Gastrocnemius medialis (tissue), 4 donors: ENCODE data around the gene EIF3D. TPM values are rescaled to one million over a fixed set of nuclear protein-coding genes. Genes with fewer than 3 reads are reported as not detected.
A peak's percentile ranks its signal among the peaks of the same experiment; 100 is the strongest.
"Not testable (repeated sequence)": the region's sequence is repeated elsewhere in the genome, so short reads cannot be mapped to it uniquely, and the experiment has no call there.

Experiments used
- ATAC-seq, 2 donors: fragments of 150-250 bp; one replicate each; pipeline ENCODE4 v1.9.1; 2016
- DNase-seq, 2 donors: peaks; one replicate each; pipeline ENCODE4 v3.0.0-alpha.2; 2019
- H3K27ac ChIP-seq, 4 donors: fragments of 200-600 bp; sonication (generic); 1 replicate in 1 of 4; 2 replicates in 3 of 4; pipeline ENCODE4 v1.5.1; 2016 to 2018; ENCODE audit warnings: mild to moderate bottlenecking in 2 of 4, moderate library complexity in 1 of 4
- H3K27me3 ChIP-seq, 3 donors: fragments of 200-600 bp; sonication (generic) in 2 of 3; 1 replicate in 1 of 3; 2 replicates in 2 of 3; pipeline versions ENCODE4 v1.5.1 to v1.6.0; 2016 to 2019; ENCODE audit warnings: mild to moderate bottlenecking in 1 of 3, moderate library complexity in 1 of 3
- H3K36me3 ChIP-seq, 2 donors: fragments of 200-600 bp; sonication (generic) in 1 of 2; one replicate each; pipeline ENCODE4 v1.5.1; 2017 to 2018
- H3K4me1 ChIP-seq, 2 donors: fragments of 200-600 bp; sonication (generic) in 1 of 2; one replicate each; pipeline ENCODE4 v1.5.1; 2016 to 2017; ENCODE audit warnings: mild to moderate bottlenecking in 2 of 2
- H3K4me3 ChIP-seq, 4 donors: fragments of 200-600 bp; sonication (generic) in 3 of 4; 1 replicate in 1 of 4; 2 replicates in 3 of 4; pipeline ENCODE4 v1.5.1; 2016 to 2019; ENCODE audit warnings: mild to moderate bottlenecking in 2 of 4
- H3K9me3 ChIP-seq, 3 donors: fragments of 200-600 bp; sonication (generic) in 2 of 3; 1 replicate in 1 of 3; 2 replicates in 2 of 3; pipeline ENCODE4 v1.5.1; 2016 to 2019
- CTCF ChIP-seq, 5 experiments: fragments of 450-650 bp in 3 of 5; fragments of 200-600 bp in 2 of 5; sonication (generic) in 2 of 5; IDR thresholded peaks in 4 of 5; conservative IDR thresholded peaks in 1 of 5; 1 replicate in 4 of 5; 2 replicates in 1 of 5; pipeline ENCODE4 v1.5.1; 2016 to 2019; ENCODE audit warnings: antibody characterized with exemption in 5 of 5, mild to moderate bottlenecking in 3 of 5, moderate library complexity in 3 of 5
- POLR2A ChIP-seq, 2 donors: fragments of 450-650 bp; IDR thresholded peaks; one replicate each; pipeline ENCODE4 v1.6.1; 2017; ENCODE audit warnings: antibody characterized with exemption in 2 of 2, mild to moderate bottlenecking in 2 of 2, moderate library complexity in 2 of 2
- in situ Hi-C, 4 donors: fragments of 200-750 bp; cut with MboI; loops; one replicate each; pipeline versions ENCODE4 v1.15.0 to v1.8.0; 2017; ENCODE audit warnings: low sequenced_read_pairs in 4 of 4
- intact Hi-C: fragments of 100-400 bp; cut with DNase I; formaldehyde crosslinking; loops from one replicate; pipeline ENCODE4 v1.15.1; 2023; ENCODE audit warnings: low total_unique reads
- total RNA-seq, 4 donors: library from RNA; depleted of rRNA; stranded (reverse); fragments of >200 nt; gene quantifications; one replicate each; pipeline versions ENCODE4 v1.1.0 to v1.2.3, GENCODE V29; 2016

EIF3D gene
- total RNA-seq, 4 donors from 2014 or later: 208 to 319 (median 290) TPM

DNA sequence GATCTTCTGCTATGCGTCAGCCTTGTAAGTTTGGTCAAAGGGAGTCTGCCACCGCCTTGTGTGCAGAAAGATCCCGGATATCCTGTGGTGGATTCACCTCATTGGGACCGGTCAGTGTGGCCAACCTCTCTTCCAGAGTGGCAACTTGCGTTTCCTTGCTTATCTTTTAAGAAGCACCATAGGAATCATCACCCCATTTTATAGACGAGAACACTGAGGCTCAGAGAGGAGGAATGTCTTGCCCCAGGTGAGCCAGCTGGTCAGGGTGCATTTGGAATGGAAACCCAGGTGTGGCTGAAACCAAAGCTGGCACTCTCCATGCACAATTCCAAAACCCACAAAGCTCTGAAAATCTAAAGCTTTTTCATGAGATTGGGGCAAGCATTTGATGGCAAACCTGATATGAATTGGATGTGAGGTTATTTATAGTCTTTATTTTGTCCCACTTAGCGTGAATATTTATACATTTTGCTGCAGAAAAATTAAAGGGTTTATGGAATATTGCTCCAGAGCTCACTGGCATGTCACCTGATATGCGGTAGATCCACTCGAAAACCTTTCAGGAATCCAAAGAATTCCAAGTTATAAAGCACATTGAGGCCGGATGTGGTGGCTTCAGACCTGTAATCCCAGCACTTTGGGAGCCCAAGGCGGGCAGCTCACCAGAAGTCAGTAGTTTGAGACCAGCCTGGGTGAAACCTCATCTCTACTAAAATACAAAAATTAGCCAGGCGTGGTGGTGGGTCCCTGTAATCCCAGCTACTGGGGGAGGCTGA, 12.1 kb upstream of the EIF3D start:
- Histone ChIP-seq H3K9me3 (no peaks in the 10 kb centered on the region), H3K27ac (no peak overlapping the region), H3K4me1 (peaks cover 0 to 10% of the 10 kb centered on the region in 2 donors), H3K4me3 (no peak overlapping the region), H3K27me3 (no peaks in the 10 kb centered on the region), H3K36me3 (no peaks in the 10 kb centered on the region)
- ATAC-seq (no peak), DNase-seq (no peak)
- in situ Hi-C loops (no loop called here), intact Hi-C loops (no loop called here)
- no peak for TF ChIP-seq CTCF (IDR thresholded peaks at IDR 0.05 in 4 of 5, conservative IDR thresholded peaks at IDR 0.05 in 1 of 5)
- no peak for TF ChIP-seq POLR2A (IDR thresholded peaks at IDR 0.05)

GRCh38 chr22:36538529-36538928, 9.6 kb upstream of the EIF3D start:
- in situ Hi-C loops (no loop called here), intact Hi-C loops (no loop called here)
- TF ChIP-seq POLR2A (IDR thresholded peaks at IDR 0.05) (no peak), CTCF (IDR thresholded peaks at IDR 0.05 in 4 of 5, conservative IDR thresholded peaks at IDR 0.05 in 1 of 5) (no peak)
- no peak overlapping the region for H3K4me3 ChIP-seq
- H3K4me1 ChIP-seq: peaks cover 0 to 10% of the 10 kb centered on the region in 2 donors
- no peaks in the 10 kb centered on the region for H3K9me3 ChIP-seq
- H3K27me3 ChIP-seq: no peaks in the 10 kb centered on the region
- H3K27ac ChIP-seq: no peak overlapping the region
- ATAC-seq (no peak), DNase-seq (no peak)
- no peaks in the 10 kb centered on the region for H3K36me3 ChIP-seq

DNA sequence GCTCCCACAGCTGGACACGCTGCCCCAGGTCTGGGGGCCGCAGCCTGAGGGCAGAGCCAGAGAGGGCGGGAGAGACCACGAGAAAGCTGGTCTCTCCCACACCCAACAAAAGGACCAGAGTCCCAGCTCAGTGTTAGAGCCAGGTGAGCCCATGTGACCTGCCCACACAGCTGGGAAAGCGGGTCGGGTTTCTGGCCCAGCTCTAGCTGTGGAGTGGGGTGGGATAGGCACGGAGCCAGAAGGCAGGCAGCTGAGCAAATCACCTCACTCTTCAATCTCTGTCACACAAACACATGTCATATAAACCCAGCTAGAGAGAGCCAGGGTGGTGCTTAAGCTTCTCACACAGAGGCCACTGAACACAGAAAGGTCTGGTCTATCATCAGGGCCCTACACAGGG, 7.8 kb upstream of the EIF3D start:
- TF ChIP-seq CTCF (IDR thresholded peaks at IDR 0.05 in 4 of 5, conservative IDR thresholded peaks at IDR 0.05 in 1 of 5) (no peak), POLR2A (IDR thresholded peaks at IDR 0.05) (peak in 1 of 2 donors; percentile 19)
- intact Hi-C loops (no loop called here), in situ Hi-C loops (no loop called here)
- no peaks in the 10 kb centered on the region for H3K27me3 ChIP-seq
- H3K9me3 ChIP-seq: no peaks in the 10 kb centered on the region
- no peaks in the 10 kb centered on the region for H3K36me3 ChIP-seq
- peak; percentile 63 to 82 for ATAC-seq
- peak overlapping the region; percentile 60 to 74 (median 68) for H3K27ac ChIP-seq
- H3K4me1 ChIP-seq: peaks cover 0 to 10% of the 10 kb centered on the region in 2 donors
- DNase-seq: peak in 1 of 2 donors; percentile 53
- peak overlapping the region; percentile 13 to 27 (median 22) for H3K4me3 ChIP-seq

GRCh38 chr22:36533320-36533719, 4.4 kb upstream of the EIF3D start:
- H3K9me3 ChIP-seq, H3K27ac ChIP-seq, intact Hi-C loops, H3K27me3 ChIP-seq, in situ Hi-C loops, ATAC-seq, H3K4me3 ChIP-seq, H3K36me3 ChIP-seq, DNase-seq: not testable (repeated sequence)
- H3K4me1 ChIP-seq: peaks cover under 1 to 14% of the 10 kb centered on the region in 2 donors

DNA sequence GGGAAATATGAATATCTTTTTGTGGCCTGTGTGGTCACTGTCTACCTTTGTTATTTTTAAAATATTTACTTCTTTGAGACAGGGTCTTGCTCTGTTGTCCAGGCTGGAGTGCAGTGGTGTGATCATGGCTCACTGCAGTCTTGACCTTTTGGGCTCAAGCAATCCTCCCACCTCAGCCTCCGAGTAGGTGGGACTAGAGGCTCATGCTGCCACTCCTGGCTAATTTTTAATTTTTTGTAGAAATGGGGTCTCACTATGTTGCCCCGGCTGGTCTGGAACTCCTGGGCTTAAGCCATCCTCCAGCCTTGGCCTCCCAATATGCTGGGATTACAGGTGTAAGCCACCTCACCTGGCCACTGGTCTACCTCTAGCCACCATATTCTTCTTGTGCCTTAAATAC, 3.5 kb upstream of the EIF3D start:
- H3K27me3 ChIP-seq: no peaks in the 10 kb centered on the region
- in situ Hi-C loops: no loop called here

More for the DNA sequence above, 3.5 kb upstream of the EIF3D start:
- Histone ChIP-seq H3K27ac (no peak overlapping the region), H3K4me1 (peaks cover 9 to 18% of the 10 kb centered on the region in 2 donors), H3K9me3 (no peaks in the 10 kb centered on the region), H3K36me3 (no peaks in the 10 kb centered on the region), H3K4me3 (no peak overlapping the region)
- ATAC-seq: no peak
- TF ChIP-seq POLR2A (IDR thresholded peaks at IDR 0.05): no peak
- no peak for TF ChIP-seq CTCF (IDR thresholded peaks at IDR 0.05 in 4 of 5, conservative IDR thresholded peaks at IDR 0.05 in 1 of 5)
- intact Hi-C loops: no loop called here
- DNase-seq: no peak
